SK-N-SH (cell line): ENCODE results near the gene PTPN4. TPM values are rescaled to one million over a fixed set of nuclear protein-coding genes. Genes with fewer than 3 reads are reported as not detected.

Experiments
- CTCF ChIA-PET: fragments of 300-600, 350-600 bp; formaldehyde crosslinking; extraction: SDS; loops from one replicate; lab custom pipeline; 2021; lab: Yijun Ruan, JAX
- POLR2A ChIA-PET: fragments of 350-600 bp; sonication (Branson Sonifier 250); formaldehyde crosslinking; extraction: SDS; loops from one replicate; lab custom pipeline; 2020; ENCODE audit warnings: antibody characterized with exemption, inconsistent platforms; lab: Yijun Ruan, JAX
- DNase-seq: peaks from one replicate; pipeline ENCODE4 v3.0.0; 2012
- H2AFZ ChIP-seq: fragments of 200-600 bp; sonication (generic); 2 replicates; pipeline ENCODE4 v1.8.1; 2016; ENCODE audit warnings: antibody characterized with exemption, mild to moderate bottlenecking, low read depth
- H3F3A ChIP-seq: fragments of 200-600 bp; sonication (generic); replicated peaks from 2 replicates; pipeline ENCODE3; 2016; ENCODE audit warnings: antibody characterized with exemption, mild to moderate bottlenecking; ENCODE audit not compliant: insufficient read depth
- H3K27ac ChIP-seq, 2 experiments: fragments of 200-500 bp in 1 of 2; fragments of 200-600 bp in 1 of 2; sonication (Bioruptor generic) in 1 of 2; sonication (generic), shearing (Covaris generic) in 1 of 2; 2 replicates each; pipeline versions ENCODE4 v1.5.1 to v1.6.1; 2014 to 2016; ENCODE audit warnings: low read depth in 2 of 2, inconsistent platforms in 1 of 2, low read length in 1 of 2, mild to moderate bottlenecking in 1 of 2, mixed read lengths in 1 of 2
- H3K27me3 ChIP-seq: fragments of 200-600 bp; sonication (generic), shearing (Covaris generic); 2 replicates; pipeline ENCODE4 v1.6.1; 2016; ENCODE audit warnings: mixed run types; ENCODE audit not compliant: insufficient read depth
- H3K36me3 ChIP-seq, 2 experiments: fragments of 200-500 bp in 1 of 2; fragments of 200-600 bp in 1 of 2; sonication (Bioruptor generic) in 1 of 2; sonication (generic) in 1 of 2; replicated peaks in 1 of 2; 2 replicates each; pipeline versions ENCODE3 to v1.5.1; 2014 to 2016; ENCODE audit warnings: low read length in 1 of 2, mild to moderate bottlenecking in 1 of 2; ENCODE audit not compliant: insufficient read depth in 2 of 2, control insufficient read depth in 1 of 2
- H3K4me1 ChIP-seq, 2 experiments: fragments of 200-500 bp in 1 of 2; fragments of 200-600 bp in 1 of 2; sonication (Bioruptor generic) in 1 of 2; sonication (generic), shearing (Covaris generic) in 1 of 2; 2 replicates each; pipeline versions ENCODE4 v1.5.1 to v1.6.1; 2014 to 2016; ENCODE audit warnings: low read depth in 1 of 2, low read length in 1 of 2, mixed run types in 1 of 2; ENCODE audit not compliant: insufficient read depth in 2 of 2, control insufficient read depth in 1 of 2
- H3K4me2 ChIP-seq: fragments of 200-600 bp; sonication (generic), shearing (Covaris generic); 2 replicates; pipeline ENCODE4 v1.6.1; 2017; ENCODE audit warnings: mixed run types
- H3K4me3 ChIP-seq, 2 experiments: fragments of 200-500 bp in 1 of 2; fragments of 200-600 bp in 1 of 2; sonication (Bioruptor generic) in 1 of 2; sonication (generic), shearing (Covaris generic) in 1 of 2; 2 replicates each; pipeline versions ENCODE4 v1.5.1 to v1.8.1; 2014 to 2016; ENCODE audit warnings: low read depth in 2 of 2, inconsistent platforms in 1 of 2, low read length in 1 of 2, mild to moderate bottlenecking in 1 of 2, mixed read lengths in 1 of 2, moderate library complexity in 1 of 2
- H3K79me2 ChIP-seq: fragments of 200-600 bp; sonication (generic); 2 replicates; pipeline ENCODE4 v1.8.1; 2017; ENCODE audit warnings: mild to moderate bottlenecking; ENCODE audit not compliant: insufficient read depth
- H3K9ac ChIP-seq: fragments of 200-600 bp; sonication (generic); 2 replicates; pipeline ENCODE4 v1.6.1; 2017; ENCODE audit warnings: mixed run types
- H3K9me2 ChIP-seq: fragments of 200-600 bp; sonication (generic); 2 replicates; pipeline ENCODE4 v1.6.1; 2017; ENCODE audit warnings: mixed run types
- H3K9me3 ChIP-seq: fragments of 200-600 bp; sonication (generic); 2 replicates; pipeline ENCODE4 v1.6.1; 2017; ENCODE audit warnings: mixed run types, mild to moderate bottlenecking, moderate library complexity
- H4K20me1 ChIP-seq: fragments of 200-600 bp; sonication (generic); 2 replicates; pipeline ENCODE4 v1.6.1; 2017; ENCODE audit warnings: mild to moderate bottlenecking, mixed run types; ENCODE audit not compliant: insufficient read depth
- CHD2 ChIP-seq: fragments of 150-350 bp; IDR thresholded peaks from 2 replicates; pipeline ENCODE4 v1.6.1; 2018; ENCODE audit warnings: low read length; ENCODE audit not compliant: partially characterized antibody
- EP300 ChIP-seq, 2 experiments: IDR thresholded peaks; 2 replicates each; pipeline versions ENCODE4 v1.4.0 to v1.6.1; 2012; ENCODE audit warnings: borderline replicate concordance in 1 of 2, low read depth in 1 of 2, low read length in 1 of 2
- FOXM1 ChIP-seq: IDR thresholded peaks from 2 replicates; pipeline ENCODE4 v1.4.0; 2012; ENCODE audit warnings: low read depth, mild to moderate bottlenecking
- GABPA ChIP-seq: IDR thresholded peaks from 2 replicates; pipeline ENCODE4 v1.4.0; 2012; ENCODE audit warnings: low read depth, mild to moderate bottlenecking
- GATA2 ChIP-seq: sonication (generic); formaldehyde crosslinking; IDR thresholded peaks from 2 replicates; pipeline ENCODE4 v1.5.0; 2020; ENCODE audit warnings: mild to moderate bottlenecking, missing genetic modification reagents
- JUND ChIP-seq: IDR thresholded peaks from 2 replicates; pipeline ENCODE4 v1.4.0; 2012
- NRF1 ChIP-seq: IDR thresholded peaks from 2 replicates; pipeline ENCODE4 v1.6.1; 2012; ENCODE audit warnings: low read depth, mild to moderate bottlenecking, low read length
- POLR2AphosphoS5 ChIP-seq: IDR thresholded peaks from 2 replicates; pipeline ENCODE4 v1.6.1; 2012; ENCODE audit warnings: low read depth, low read length
- RCOR1 ChIP-seq: fragments of 150-350 bp; IDR thresholded peaks from 2 replicates; pipeline ENCODE4 v1.6.1; 2017; ENCODE audit warnings: antibody characterized with exemption, low read length
- RFX5 ChIP-seq: IDR thresholded peaks from 2 replicates; pipeline ENCODE4 v1.6.1; 2012; ENCODE audit warnings: mild to moderate bottlenecking, improper control_type of control experiment, low read length
- SMC3 ChIP-seq: IDR thresholded peaks from 2 replicates; pipeline ENCODE4 v1.6.1; 2012; ENCODE audit warnings: low read depth, low read length, improper control_type of control experiment
- TAF1 ChIP-seq: IDR thresholded peaks from 2 replicates; pipeline ENCODE4 v1.6.1; 2012; ENCODE audit warnings: low read depth, mild to moderate bottlenecking, low read length, moderate library complexity, borderline replicate concordance
- TEAD4 ChIP-seq: IDR thresholded peaks from 2 replicates; pipeline ENCODE4 v1.4.0; 2012; ENCODE audit warnings: mild to moderate bottlenecking, borderline replicate concordance; ENCODE audit not compliant: insufficient read depth
- YY1 ChIP-seq: IDR thresholded peaks from 2 replicates; pipeline ENCODE4 v1.4.0; 2012; ENCODE audit warnings: low read depth, mild to moderate bottlenecking
- WGBS: methylation state at CpG from one replicate; pipeline ENCODE4 v1.1.6; 2017; ENCODE audit warnings: low lambda C conversion rate; 5-methylcytosine and 5-hydroxymethylcytosine counted together
- polyA plus RNA-seq, 3 experiments: library from polyadenylated mRNA; depleted of rRNA; stranded (reverse); fragments of >200 nt; gene quantifications; 2 replicates each; pipeline ENCODE4 v1.2.3, GENCODE V29; 2012
- TF ChIP-seq, protein P1 (sequence below): fragments of 150-350 bp; IDR thresholded peaks from 2 replicates; pipeline ENCODE4 v1.6.1; 2017; ENCODE audit warnings: antibody characterized with exemption, low read length, low read depth, borderline replicate concordance
- TF ChIP-seq, protein P2 (sequence below): IDR thresholded peaks from 2 replicates; pipeline ENCODE4 v1.4.0; 2012; ENCODE audit warnings: low read depth, borderline replicate concordance
- TF ChIP-seq, protein P3 (sequence below): fragments of 150-350 bp; IDR thresholded peaks from 2 replicates; pipeline ENCODE4 v1.6.1; 2016; ENCODE audit warnings: mild to moderate bottlenecking, low read depth, low read length
- TF ChIP-seq, protein P4 (sequence below): IDR thresholded peaks from 2 replicates; pipeline ENCODE4; 2012
- TF ChIP-seq, protein P5 (sequence below): IDR thresholded peaks from 2 replicates; pipeline ENCODE4 v1.4.0; 2012; ENCODE audit warnings: low read depth

Gene PTPN4
- polyA plus RNA-seq, 1 of the 3 experiments (the other 2 are of a cell fraction), result 6.2 TPM

DNA sequence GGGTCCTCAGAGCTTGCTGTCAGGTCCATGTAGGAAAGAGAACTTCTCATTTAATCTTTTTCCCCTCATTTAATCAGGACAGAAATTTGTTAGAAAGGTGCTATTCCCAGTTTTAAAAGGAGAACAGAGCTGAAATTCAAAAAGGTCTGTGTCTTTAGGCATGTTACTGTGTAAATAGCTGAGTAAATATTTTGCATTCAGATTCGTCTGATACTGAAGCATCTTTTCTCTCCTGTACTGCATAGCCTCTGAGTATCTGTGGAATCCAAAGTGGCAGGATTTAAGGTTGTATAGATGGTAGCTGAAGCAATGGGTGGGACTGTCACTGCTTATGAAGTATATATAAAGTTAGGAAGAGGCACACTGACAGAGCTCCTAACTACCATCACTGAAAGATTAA, 9.0 kb downstream of the PTPN4 start:
- TF ChIP-seq FOXM1 (no peak), NRF1 (no peak), YY1 (no peak), EP300 (IDR thresholded peaks at IDR 0.05; ENCODE audit: borderline replicate concordance in 1 of 2, low read depth in 1 of 2, low read length in 1 of 2) (no peak), JUND (no peak), CHD2 (no peak)
- TF ChIP-seq, protein P1, sequence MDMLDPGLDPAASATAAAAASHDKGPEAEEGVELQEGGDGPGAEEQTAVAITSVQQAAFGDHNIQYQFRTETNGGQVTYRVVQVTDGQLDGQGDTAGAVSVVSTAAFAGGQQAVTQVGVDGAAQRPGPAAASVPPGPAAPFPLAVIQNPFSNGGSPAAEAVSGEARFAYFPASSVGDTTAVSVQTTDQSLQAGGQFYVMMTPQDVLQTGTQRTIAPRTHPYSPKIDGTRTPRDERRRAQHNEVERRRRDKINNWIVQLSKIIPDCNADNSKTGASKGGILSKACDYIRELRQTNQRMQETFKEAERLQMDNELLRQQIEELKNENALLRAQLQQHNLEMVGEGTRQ, result no peak
- TF ChIP-seq, protein P2, sequence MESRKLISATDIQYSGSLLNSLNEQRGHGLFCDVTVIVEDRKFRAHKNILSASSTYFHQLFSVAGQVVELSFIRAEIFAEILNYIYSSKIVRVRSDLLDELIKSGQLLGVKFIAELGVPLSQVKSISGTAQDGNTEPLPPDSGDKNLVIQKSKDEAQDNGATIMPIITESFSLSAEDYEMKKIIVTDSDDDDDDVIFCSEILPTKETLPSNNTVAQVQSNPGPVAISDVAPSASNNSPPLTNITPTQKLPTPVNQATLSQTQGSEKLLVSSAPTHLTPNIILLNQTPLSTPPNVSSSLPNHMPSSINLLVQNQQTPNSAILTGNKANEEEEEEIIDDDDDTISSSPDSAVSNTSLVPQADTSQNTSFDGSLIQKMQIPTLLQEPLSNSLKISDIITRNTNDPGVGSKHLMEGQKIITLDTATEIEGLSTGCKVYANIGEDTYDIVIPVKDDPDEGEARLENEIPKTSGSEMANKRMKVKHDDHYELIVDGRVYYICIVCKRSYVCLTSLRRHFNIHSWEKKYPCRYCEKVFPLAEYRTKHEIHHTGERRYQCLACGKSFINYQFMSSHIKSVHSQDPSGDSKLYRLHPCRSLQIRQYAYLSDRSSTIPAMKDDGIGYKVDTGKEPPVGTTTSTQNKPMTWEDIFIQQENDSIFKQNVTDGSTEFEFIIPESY, result no peak
- TF ChIP-seq, protein P3, sequence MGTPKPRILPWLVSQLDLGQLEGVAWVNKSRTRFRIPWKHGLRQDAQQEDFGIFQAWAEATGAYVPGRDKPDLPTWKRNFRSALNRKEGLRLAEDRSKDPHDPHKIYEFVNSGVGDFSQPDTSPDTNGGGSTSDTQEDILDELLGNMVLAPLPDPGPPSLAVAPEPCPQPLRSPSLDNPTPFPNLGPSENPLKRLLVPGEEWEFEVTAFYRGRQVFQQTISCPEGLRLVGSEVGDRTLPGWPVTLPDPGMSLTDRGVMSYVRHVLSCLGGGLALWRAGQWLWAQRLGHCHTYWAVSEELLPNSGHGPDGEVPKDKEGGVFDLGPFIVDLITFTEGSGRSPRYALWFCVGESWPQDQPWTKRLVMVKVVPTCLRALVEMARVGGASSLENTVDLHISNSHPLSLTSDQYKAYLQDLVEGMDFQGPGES, result no peak
- H3K9me3 ChIP-seq, result no peaks in the 10 kb centered on the region
- peaks cover 12 to 15% of the 10 kb centered on the region in 2 experiments; a peak in 2 of 4 replicates for H3K4me1 ChIP-seq
- no peak overlapping the region for H3K4me3 ChIP-seq
- H3K36me3 ChIP-seq, result no peaks in the 10 kb centered on the region
- peaks cover 8% of the 10 kb centered on the region; the same call in 1 of the 2 replicates for H4K20me1 ChIP-seq
- no peak overlapping the region for H2AFZ ChIP-seq
- POLR2A ChIA-PET, result interaction anchor here (0.6 kb wide), 1 partner anchor 546 kb away, joined by 3 read pairs; no protein-coding TSS in a partner anchor
- WGBS, result 95% methylated on average over 1 of the region's 1 CpG
- no peaks in the 10 kb centered on the region for H3F3A ChIP-seq
- H3K27me3 ChIP-seq, result no peaks in the 10 kb centered on the region
- H3K9me2 ChIP-seq, result no peaks in the 10 kb centered on the region
- H3K79me2 ChIP-seq, result peaks cover 80% of the 10 kb centered on the region
- DNase-seq, result no peak
- no peak overlapping the region for H3K4me2 ChIP-seq
- CTCF ChIA-PET, result interaction anchor here (1.5 to 1.9 kb wide), 2 partner anchors 10 to 16 kb away, joined by 3 to 6 read pairs; no protein-coding TSS in a partner anchor
- H3K27ac ChIP-seq, result no peak overlapping the region
- H3K9ac ChIP-seq, result no peak overlapping the region

DNA sequence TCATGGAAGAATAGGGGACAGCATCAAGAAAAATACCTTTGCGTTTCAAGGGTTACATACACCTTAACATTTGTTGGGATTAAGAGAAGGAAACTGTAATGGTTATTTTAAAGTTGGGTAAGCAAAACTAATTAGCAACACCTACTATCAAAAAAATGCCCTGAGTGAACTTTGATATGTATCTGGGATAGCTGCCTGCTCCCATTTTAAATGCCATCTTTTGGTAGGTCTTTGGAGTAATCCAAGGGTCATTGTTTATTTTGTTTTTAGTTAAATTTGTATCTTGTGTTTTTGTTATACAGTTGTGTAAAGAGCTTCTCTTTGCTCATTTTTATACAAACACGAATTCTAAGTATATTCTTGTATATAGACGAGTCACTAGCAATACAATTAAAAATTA, 9.9 kb downstream of the PTPN4 start:
- 97% methylated on average over 3 of the region's 3 CpGs for WGBS
- Histone ChIP-seq H3K4me2 (no peak overlapping the region), H3K27me3 (no peaks in the 10 kb centered on the region), H3K9me3 (no peaks in the 10 kb centered on the region), H3K27ac (no peak overlapping the region), H3K4me3 (no peak overlapping the region), H3K4me1 (peaks cover 12 to 15% of the 10 kb centered on the region in 2 experiments; a peak in 2 of 4 replicates), H3K79me2 (peaks cover 80% of the 10 kb centered on the region), H3K9me2 (no peaks in the 10 kb centered on the region), H3F3A (no peaks in the 10 kb centered on the region), H2AFZ (no peak overlapping the region), H3K36me3 (no peaks in the 10 kb centered on the region), H4K20me1 (peaks cover 8% of the 10 kb centered on the region; the same call in 1 of the 2 replicates), H3K9ac (no peak overlapping the region)
- ChIA-PET POLR2A (no interaction called here), CTCF (interaction anchor here (1.5 to 1.9 kb wide), 3 partner anchors 8 to 17 kb away, joined by 3 to 6 read pairs (median 6); no protein-coding TSS in a partner anchor)
- no peak for DNase-seq
- TF ChIP-seq JUND, result no peak
- TF ChIP-seq, protein P4, sequence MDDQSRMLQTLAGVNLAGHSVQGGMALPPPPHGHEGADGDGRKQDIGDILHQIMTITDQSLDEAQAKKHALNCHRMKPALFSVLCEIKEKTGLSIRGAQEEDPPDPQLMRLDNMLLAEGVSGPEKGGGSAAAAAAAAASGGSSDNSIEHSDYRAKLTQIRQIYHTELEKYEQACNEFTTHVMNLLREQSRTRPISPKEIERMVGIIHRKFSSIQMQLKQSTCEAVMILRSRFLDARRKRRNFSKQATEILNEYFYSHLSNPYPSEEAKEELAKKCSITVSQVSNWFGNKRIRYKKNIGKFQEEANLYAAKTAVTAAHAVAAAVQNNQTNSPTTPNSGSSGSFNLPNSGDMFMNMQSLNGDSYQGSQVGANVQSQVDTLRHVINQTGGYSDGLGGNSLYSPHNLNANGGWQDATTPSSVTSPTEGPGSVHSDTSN, result no peak
- TF ChIP-seq TEAD4, result no peak
- no peak for TF ChIP-seq POLR2AphosphoS5
- no peak for TF ChIP-seq EP300 (IDR thresholded peaks at IDR 0.05; ENCODE audit: borderline replicate concordance in 1 of 2, low read depth in 1 of 2, low read length in 1 of 2)
- no peak for TF ChIP-seq SMC3
- TF ChIP-seq GABPA, result no peak
- TF ChIP-seq, protein P1, result no peak
- TF ChIP-seq, protein P5, sequence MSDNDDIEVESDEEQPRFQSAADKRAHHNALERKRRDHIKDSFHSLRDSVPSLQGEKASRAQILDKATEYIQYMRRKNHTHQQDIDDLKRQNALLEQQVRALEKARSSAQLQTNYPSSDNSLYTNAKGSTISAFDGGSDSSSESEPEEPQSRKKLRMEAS, result no peak
- no peak for TF ChIP-seq CHD2
- TF ChIP-seq, protein P2, result no peak
- no peak for TF ChIP-seq RCOR1
- no peak for TF ChIP-seq RFX5
- TF ChIP-seq TAF1, result no peak
- TF ChIP-seq GATA2, result no peak
